Measurements from ENCODE around the gene DOCK8. TPM values are rescaled to one million over a fixed set of nuclear protein-coding genes. Genes with fewer than 3 reads are reported as not detected.
A peak's percentile ranks its signal among the peaks of the same experiment; 100 is the strongest.

Gene DOCK8
- total and polyA plus RNA-seq, 2 donors: 54.5 to 60.4 TPM

DNA sequence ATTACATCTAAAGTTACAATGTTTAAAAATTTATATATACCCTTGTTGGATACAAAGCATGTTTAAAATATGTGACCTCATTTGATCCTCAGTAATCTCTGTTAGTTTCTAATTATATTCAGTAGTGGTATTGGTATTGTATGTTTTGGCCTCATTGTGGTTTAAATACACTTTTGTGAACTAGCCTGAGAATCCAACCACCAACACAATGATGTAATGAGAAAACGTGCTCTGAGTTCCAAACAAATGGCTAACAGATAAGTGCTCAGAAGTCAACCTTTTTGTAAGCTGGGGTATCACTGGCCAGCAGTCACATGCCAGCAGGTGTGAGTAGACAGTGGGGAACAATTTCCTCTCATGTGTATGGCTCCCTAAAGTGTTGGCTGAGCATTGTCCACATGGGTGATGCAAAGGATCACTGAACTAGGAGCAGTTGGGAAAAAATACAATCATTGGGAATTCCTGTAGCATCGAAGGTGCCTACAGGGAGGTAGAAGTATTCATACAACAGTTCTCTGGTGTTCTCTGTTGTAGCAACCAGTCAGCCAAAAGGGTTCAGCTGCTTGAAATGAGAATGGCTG lies 56.1 kb downstream of the DOCK8 start:
- Histone ChIP-seq H3K4me1 (ENCODE audit: control insufficient read depth in 2 of 2, insufficient read depth in 2 of 2, low read length in 2 of 2) (peaks cover 12 to 29% of the 10 kb centered on the region in 2 donors), H3K9me3 (ENCODE audit: control insufficient read depth in 2 of 2, insufficient read depth in 1 of 2, low read length in 1 of 2) (no peaks in the 10 kb centered on the region), H3K4me3 (ENCODE audit: low read length in 2 of 2) (no peak overlapping the region), H3K27ac (ENCODE audit: low read depth in 1 of 2, low read length in 1 of 2) (no peak overlapping the region), H3K27me3 (ENCODE audit: control insufficient read depth in 2 of 2, insufficient read depth in 1 of 2, low read length in 1 of 2) (no peaks in the 10 kb centered on the region), H3K36me3 (ENCODE audit: control insufficient read depth in 2 of 2, insufficient read depth in 2 of 2, low read length in 1 of 2) (peaks cover 0 to 4% of the 10 kb centered on the region in 2 donors)
- no peak for DNase-seq (ENCODE audit: low read depth in 6 of 9, low spot score in 9 of 9)
- 98% methylated on average over 2 of the region's 2 CpGs for WGBS

DNA sequence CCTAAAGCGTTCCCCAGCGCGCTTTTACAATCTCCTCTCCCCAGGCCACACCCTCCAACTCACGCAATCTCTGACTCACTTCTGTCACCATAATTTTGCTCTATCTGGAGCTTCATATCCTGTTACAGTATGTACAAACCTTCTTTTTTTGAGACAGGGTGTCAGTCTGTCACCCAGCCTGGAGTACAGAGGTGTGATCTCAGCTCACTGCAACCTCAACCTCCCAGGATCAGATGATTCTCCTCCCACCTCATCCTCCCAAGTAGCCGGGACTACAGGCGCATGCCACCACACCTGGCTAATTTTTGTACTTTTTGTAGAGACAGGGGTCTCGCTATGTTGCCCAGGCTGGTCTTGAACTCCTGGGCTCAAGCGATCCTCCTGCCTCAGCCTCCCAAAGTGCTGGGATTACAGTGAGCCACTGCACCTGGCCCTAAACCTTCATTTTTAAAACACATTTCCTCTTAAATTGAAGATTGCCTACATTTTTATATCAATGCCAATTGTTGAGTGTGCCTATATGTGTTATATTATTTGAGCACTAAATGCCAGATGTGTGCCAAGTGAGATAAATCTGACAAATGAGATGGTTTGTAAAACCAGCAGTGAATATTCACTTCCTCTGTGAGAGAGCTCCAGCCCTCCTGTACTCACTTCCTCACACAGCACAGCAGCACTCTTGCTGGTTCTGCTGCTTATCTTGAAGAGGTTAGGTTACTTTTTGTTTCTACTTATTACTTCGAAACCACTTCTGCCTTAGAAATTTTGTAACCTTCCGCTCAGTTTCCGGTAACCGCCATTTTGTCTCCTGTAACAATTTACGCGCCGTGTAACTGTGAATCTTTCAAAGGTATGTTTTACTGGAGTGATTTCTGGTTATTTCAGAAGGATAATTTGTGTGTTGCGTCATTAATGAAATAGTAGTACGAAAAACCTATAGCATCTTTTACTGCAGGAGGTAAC lies 57.9 kb downstream of the DOCK8 start:
- Histone ChIP-seq H3K27me3 (ENCODE audit: control insufficient read depth in 2 of 2, insufficient read depth in 1 of 2, low read length in 1 of 2) (no peaks in the 10 kb centered on the region), H3K4me1 (ENCODE audit: control insufficient read depth in 2 of 2, insufficient read depth in 2 of 2, low read length in 2 of 2) (peaks cover 19 to 42% of the 10 kb centered on the region in 2 donors), H3K9me3 (ENCODE audit: control insufficient read depth in 2 of 2, insufficient read depth in 1 of 2, low read length in 1 of 2) (no peaks in the 10 kb centered on the region), H3K4me3 (ENCODE audit: low read length in 2 of 2) (peak overlapping the region; percentile 65 to 80), H3K36me3 (ENCODE audit: control insufficient read depth in 2 of 2, insufficient read depth in 2 of 2, low read length in 1 of 2) (peaks cover 4 to 12% of the 10 kb centered on the region in 2 donors), H3K27ac (ENCODE audit: low read depth in 1 of 2, low read length in 1 of 2) (peak overlapping the region; percentile 94 to 98)
- peak; percentile 60 to 95 (median 82) for DNase-seq (ENCODE audit: low read depth in 6 of 9, low spot score in 9 of 9)
- WGBS: 36% methylated on average over 17 of the region's 17 CpGs

DNA sequence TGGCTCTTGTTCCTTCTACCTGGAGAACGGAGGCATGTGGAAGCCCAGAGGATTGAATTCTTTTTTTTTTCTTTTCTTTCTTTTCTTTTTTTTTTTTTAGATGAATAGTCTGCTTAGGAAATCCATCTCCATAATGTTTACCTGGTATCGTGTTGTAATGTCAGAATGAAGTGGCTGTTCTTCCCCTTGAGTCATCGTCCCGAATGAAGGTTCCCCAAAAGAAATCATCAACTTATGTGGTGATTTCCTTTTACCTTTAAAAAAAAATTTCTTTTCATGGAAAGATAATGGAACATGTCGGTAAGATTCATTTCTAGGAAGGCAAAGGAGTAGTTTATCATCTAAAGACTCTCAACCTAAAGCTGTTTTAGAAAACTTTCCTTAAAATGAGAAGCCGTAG lies 59.7 kb downstream of the DOCK8 start:
- no peaks in the 10 kb centered on the region for H3K27me3 ChIP-seq (ENCODE audit: control insufficient read depth in 2 of 2, insufficient read depth in 1 of 2, low read length in 1 of 2)
- no peaks in the 10 kb centered on the region for H3K9me3 ChIP-seq (ENCODE audit: control insufficient read depth in 2 of 2, insufficient read depth in 1 of 2, low read length in 1 of 2)
- peaks cover 32 to 49% of the 10 kb centered on the region in 2 donors for H3K4me1 ChIP-seq (ENCODE audit: control insufficient read depth in 2 of 2, insufficient read depth in 2 of 2, low read length in 2 of 2)
- WGBS: 56% methylated on average over 6 of the region's 6 CpGs
- H3K36me3 ChIP-seq (ENCODE audit: control insufficient read depth in 2 of 2, insufficient read depth in 2 of 2, low read length in 1 of 2): peaks cover 17 to 31% of the 10 kb centered on the region in 2 donors
- no peak overlapping the region for H3K27ac ChIP-seq (ENCODE audit: low read depth in 1 of 2, low read length in 1 of 2)
- DNase-seq (ENCODE audit: low read depth in 6 of 9, low spot score in 9 of 9): no peak
- H3K4me3 ChIP-seq (ENCODE audit: low read length in 2 of 2): peak overlapping the region; percentile 65 to 80

DNA sequence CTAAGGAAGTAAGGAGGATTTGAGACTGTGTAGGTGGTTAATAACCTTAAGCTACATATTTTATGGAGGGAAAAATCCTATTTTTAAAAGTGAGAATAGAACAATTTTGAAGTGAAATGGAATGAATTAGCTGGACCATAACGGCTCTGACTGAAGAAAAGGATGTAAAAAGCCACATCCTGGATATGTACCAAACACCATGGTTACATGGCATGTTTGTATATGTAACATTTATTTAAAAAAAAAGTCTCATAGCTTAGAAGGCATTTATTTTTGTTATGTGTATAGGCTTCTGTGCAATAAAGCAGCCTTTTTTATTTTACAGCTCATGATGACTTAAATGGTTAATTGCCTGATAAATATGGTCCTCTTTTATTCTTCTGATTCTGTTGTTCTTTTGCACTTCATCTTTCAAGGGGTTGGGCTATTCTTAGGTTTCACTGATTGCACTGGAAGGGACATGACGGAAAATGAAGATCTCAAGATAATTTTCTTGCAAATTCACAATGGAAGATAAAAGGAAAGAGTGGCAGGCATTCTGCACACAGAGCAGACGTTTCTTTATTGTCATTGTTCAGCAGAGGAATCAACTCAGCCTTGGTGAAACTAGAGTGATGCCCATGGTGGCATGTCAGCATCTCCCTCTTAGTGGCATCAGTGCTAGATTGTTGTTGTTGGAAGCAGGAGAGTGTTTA lies 63.1 kb downstream of the DOCK8 start:
- no peaks in the 10 kb centered on the region for H3K27me3 ChIP-seq (ENCODE audit: control insufficient read depth in 2 of 2, insufficient read depth in 1 of 2, low read length in 1 of 2)
- peaks cover 44 to 47% of the 10 kb centered on the region in 2 donors for H3K4me1 ChIP-seq (ENCODE audit: control insufficient read depth in 2 of 2, insufficient read depth in 2 of 2, low read length in 2 of 2)
- peaks cover 33 to 60% of the 10 kb centered on the region in 2 donors for H3K36me3 ChIP-seq (ENCODE audit: control insufficient read depth in 2 of 2, insufficient read depth in 2 of 2, low read length in 1 of 2)
- no peaks in the 10 kb centered on the region for H3K9me3 ChIP-seq (ENCODE audit: control insufficient read depth in 2 of 2, insufficient read depth in 1 of 2, low read length in 1 of 2)
- H3K27ac ChIP-seq (ENCODE audit: low read depth in 1 of 2, low read length in 1 of 2): peak overlapping the region; percentile 28 to 71
- peak overlapping the region in 1 of 2 donors; percentile 18 for H3K4me3 ChIP-seq (ENCODE audit: low read length in 2 of 2)
- DNase-seq (ENCODE audit: low read depth in 6 of 9, low spot score in 9 of 9): peak in 2 of 9 donors; percentile 27 to 68
- 20% methylated on average over 3 of the region's 3 CpGs for WGBS

DNA sequence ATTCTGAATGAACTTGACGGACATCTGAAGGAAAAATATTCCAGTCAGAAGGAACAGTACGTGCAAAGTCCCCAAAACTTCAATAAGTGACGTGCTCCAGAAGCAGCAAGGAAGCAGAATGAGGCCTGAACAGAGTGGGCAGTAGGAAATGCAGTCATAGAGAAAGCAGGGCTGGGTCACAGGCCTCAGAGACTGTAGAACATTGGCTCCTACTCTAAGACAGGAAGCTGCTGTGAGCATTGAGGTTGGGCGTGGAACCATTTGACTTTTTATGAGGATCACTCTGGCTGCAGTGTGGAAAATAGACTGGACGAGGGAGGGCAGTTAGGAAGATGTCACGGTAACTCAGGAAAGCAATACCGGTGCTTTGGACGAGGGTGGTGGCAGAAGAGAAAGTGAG lies 64.0 kb downstream of the DOCK8 start:
- peak in 1 of 9 donors; percentile 47 for DNase-seq (ENCODE audit: low read depth in 6 of 9, low spot score in 9 of 9)

DNA sequence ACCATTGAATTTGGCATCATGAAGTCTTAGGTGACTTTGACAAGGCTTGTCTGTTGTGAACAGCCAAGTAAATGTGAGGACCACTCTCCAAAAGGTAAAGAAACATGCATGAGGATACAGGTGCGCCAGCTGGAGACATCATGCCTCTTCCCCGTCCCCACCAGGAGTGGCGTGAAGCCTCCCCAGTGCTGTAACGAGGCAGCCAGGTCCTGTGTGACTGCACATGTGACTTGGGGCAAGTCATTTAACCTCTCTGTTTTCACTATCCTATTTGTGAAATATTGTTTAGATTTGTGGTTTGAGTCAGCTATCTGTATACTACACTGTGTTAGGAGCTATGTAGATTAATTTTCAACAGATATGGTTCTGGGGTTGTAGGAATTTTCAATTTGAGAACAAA lies 65.0 kb downstream of the DOCK8 start:
- WGBS: 85% methylated on average over 4 of the region's 4 CpGs
- no peak for DNase-seq (ENCODE audit: low read depth in 6 of 9, low spot score in 9 of 9)
- Histone ChIP-seq H3K9me3 (ENCODE audit: control insufficient read depth in 2 of 2, insufficient read depth in 1 of 2, low read length in 1 of 2) (no peaks in the 10 kb centered on the region), H3K4me1 (ENCODE audit: control insufficient read depth in 2 of 2, insufficient read depth in 2 of 2, low read length in 2 of 2) (peaks cover 40 to 44% of the 10 kb centered on the region in 2 donors), H3K27ac (ENCODE audit: low read depth in 1 of 2, low read length in 1 of 2) (no peak overlapping the region), H3K4me3 (ENCODE audit: low read length in 2 of 2) (no peak overlapping the region), H3K27me3 (ENCODE audit: control insufficient read depth in 2 of 2, insufficient read depth in 1 of 2, low read length in 1 of 2) (no peaks in the 10 kb centered on the region), H3K36me3 (ENCODE audit: control insufficient read depth in 2 of 2, insufficient read depth in 2 of 2, low read length in 1 of 2) (peaks cover 41 to 76% of the 10 kb centered on the region in 2 donors)

More for the DNA sequence above, 64.0 kb downstream of the DOCK8 start:
- Histone ChIP-seq H3K4me1 (ENCODE audit: control insufficient read depth in 2 of 2, insufficient read depth in 2 of 2, low read length in 2 of 2) (peaks cover 44 to 47% of the 10 kb centered on the region in 2 donors), H3K4me3 (ENCODE audit: low read length in 2 of 2) (peak overlapping the region in 1 of 2 donors; percentile 7), H3K9me3 (ENCODE audit: control insufficient read depth in 2 of 2, insufficient read depth in 1 of 2, low read length in 1 of 2) (no peaks in the 10 kb centered on the region), H3K27ac (ENCODE audit: low read depth in 1 of 2, low read length in 1 of 2) (peak overlapping the region in 1 of 2 donors; percentile 71), H3K36me3 (ENCODE audit: control insufficient read depth in 2 of 2, insufficient read depth in 2 of 2, low read length in 1 of 2) (peaks cover 33 to 67% of the 10 kb centered on the region in 2 donors), H3K27me3 (ENCODE audit: control insufficient read depth in 2 of 2, insufficient read depth in 1 of 2, low read length in 1 of 2) (no peaks in the 10 kb centered on the region)
- 88% methylated on average over 8 of the region's 8 CpGs for WGBS

DNA sequence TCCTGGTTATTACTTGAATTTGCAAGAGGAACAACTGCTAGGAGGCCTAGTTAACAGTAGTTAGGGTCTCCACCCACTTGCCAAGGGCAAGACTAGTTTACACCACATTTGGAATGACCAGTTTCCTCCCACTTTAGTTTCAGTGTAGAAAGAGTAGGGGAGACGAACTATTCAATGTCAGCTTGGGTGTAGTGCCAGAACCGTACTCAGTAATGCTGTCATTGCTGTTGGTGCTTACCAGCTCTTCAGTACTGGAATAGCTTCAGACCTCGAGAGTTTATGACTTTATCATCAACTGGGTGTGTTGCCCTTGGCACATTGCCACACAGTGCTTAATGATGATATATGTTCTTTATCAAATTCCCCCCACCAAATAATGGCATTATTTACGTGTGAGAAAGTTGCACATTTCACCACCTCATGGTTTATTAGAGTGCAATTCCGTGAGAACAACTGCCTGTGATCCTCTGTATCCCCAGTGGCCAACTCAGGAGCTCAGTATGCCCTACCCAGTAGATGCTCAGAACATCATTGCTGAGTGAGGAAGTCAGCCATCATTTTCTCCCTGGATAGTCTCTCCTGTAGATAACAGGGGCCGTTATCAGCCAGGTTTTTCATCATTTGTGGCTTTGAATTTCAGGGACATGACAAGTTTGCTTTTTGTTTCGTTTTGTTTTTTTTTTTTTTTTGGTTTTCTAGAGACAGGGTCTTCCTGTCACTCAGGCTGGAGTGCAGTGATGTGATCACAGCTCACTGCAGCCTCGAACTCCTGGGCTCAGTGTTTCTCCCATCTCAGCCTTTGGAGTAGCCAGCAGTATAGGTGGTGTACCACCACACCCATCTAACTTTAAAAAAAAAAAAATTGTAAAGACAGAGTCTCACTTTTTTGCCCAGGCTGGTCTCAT lies 67.3 kb downstream of the DOCK8 start:
- no peaks in the 10 kb centered on the region for H3K27me3 ChIP-seq (ENCODE audit: control insufficient read depth in 2 of 2, insufficient read depth in 1 of 2, low read length in 1 of 2)
- peak overlapping the region in 1 of 2 donors; percentile 49 for H3K27ac ChIP-seq (ENCODE audit: low read depth in 1 of 2, low read length in 1 of 2)
- 54% methylated on average over 8 of the region's 8 CpGs for WGBS
- H3K4me1 ChIP-seq (ENCODE audit: control insufficient read depth in 2 of 2, insufficient read depth in 2 of 2, low read length in 2 of 2): peaks cover 29 to 30% of the 10 kb centered on the region in 2 donors
- no peaks in the 10 kb centered on the region for H3K9me3 ChIP-seq (ENCODE audit: control insufficient read depth in 2 of 2, insufficient read depth in 1 of 2, low read length in 1 of 2)
- no peak overlapping the region for H3K4me3 ChIP-seq (ENCODE audit: low read length in 2 of 2)
- peaks cover 48 to 90% of the 10 kb centered on the region in 2 donors for H3K36me3 ChIP-seq (ENCODE audit: control insufficient read depth in 2 of 2, insufficient read depth in 2 of 2, low read length in 1 of 2)
- peak in 1 of 9 donors; percentile 26 for DNase-seq (ENCODE audit: low read depth in 6 of 9, low spot score in 9 of 9)

DNA sequence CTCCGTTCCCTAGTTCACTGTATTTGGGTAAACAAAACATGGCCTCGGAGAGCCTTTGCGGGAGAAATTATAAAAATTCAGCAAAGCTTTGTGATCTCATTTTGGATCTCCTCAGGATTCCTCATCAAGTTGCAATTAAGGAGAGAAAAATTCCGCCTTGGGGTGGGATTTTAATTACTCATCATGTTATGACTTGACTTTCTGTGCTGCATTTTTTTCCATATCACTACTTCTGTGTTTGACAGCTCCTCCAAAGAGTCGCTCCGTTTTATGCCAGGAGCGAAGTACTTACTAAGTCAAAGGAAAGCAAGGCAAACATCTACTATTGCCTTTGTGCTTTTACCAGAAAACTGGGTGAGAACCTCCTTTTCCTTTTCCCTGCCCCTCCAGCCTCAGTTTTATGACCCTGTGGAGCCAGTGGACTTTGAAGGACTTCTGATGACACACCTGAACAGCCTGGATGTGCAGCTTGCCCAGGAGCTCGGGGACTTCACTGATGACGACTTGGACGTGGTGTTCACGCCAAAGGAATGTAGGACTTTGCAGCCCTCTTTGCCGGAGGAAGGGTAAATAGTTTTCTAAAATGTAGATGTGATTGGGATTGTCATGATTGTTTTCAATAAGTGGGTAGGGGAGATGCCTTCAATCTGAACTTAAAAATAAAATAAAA lies 71.5 kb downstream of the DOCK8 start:
- Histone ChIP-seq H3K9me3 (ENCODE audit: control insufficient read depth in 2 of 2, insufficient read depth in 1 of 2, low read length in 1 of 2) (no peaks in the 10 kb centered on the region), H3K4me1 (ENCODE audit: control insufficient read depth in 2 of 2, insufficient read depth in 2 of 2, low read length in 2 of 2) (peaks cover 6 to 12% of the 10 kb centered on the region in 2 donors), H3K4me3 (ENCODE audit: low read length in 2 of 2) (no peak overlapping the region), H3K27ac (ENCODE audit: low read depth in 1 of 2, low read length in 1 of 2) (peak overlapping the region in 1 of 2 donors; percentile 45), H3K27me3 (ENCODE audit: control insufficient read depth in 2 of 2, insufficient read depth in 1 of 2, low read length in 1 of 2) (no peaks in the 10 kb centered on the region), H3K36me3 (ENCODE audit: control insufficient read depth in 2 of 2, insufficient read depth in 2 of 2, low read length in 1 of 2) (peaks cover 32 to 87% of the 10 kb centered on the region in 2 donors)
- 95% methylated on average over 12 of the region's 12 CpGs for WGBS
- DNase-seq (ENCODE audit: low read depth in 6 of 9, low spot score in 9 of 9): no peak

All from thymus (tissue), 11 donors.